ENCODE measurements around the gene CUEDC1. TPM values are rescaled to one million over a fixed set of nuclear protein-coding genes. Genes with fewer than 3 reads are reported as not detected.

CUEDC1 gene
- total and polyA plus RNA-seq, 2 of the 13 experiments (the other 11 are each of a cell fraction or from before 2014, with no cell fraction given): 7.4 to 12.9 TPM

- TF ChIP-seq HNF4G (IDR thresholded peaks at IDR 0.05; ENCODE audit: borderline replicate concordance, low read depth, low read length) (peak; percentile 22; the same call in 1 of the 2 replicates), HNF4G (CRISPR knock-in tag; IDR thresholded peaks at IDR 0.05; ENCODE audit: borderline replicate concordance, low read depth) (no peak), GPN1 (CRISPR knock-in tag; IDR thresholded peaks at IDR 0.05; ENCODE audit: borderline replicate concordance) (no peak), YY1 (IDR thresholded peaks at IDR 0.05; ENCODE audit: insufficient read depth, insufficient replicate concordance, low read depth, low read length) (peak; percentile 84), ZNF891 (CRISPR knock-in tag; IDR thresholded peaks at IDR 0.05) (peak; percentile 76; the same call in 1 of the 2 replicates), ARNT2 (CRISPR knock-in tag; IDR thresholded peaks at IDR 0.05; ENCODE audit: low read depth) (0 out of 2 replicates have a peak, but pooled peaks have one; percentile 46), TMF1 (CRISPR knock-in tag; IDR thresholded peaks at IDR 0.05; ENCODE audit: low read depth) (no peak), KDM5A (IDR thresholded peaks at IDR 0.05; ENCODE audit: borderline replicate concordance, low read length) (no peak), PBX3 (CRISPR knock-in tag; IDR thresholded peaks at IDR 0.05; ENCODE audit: borderline replicate concordance) (no peak), ZBTB7A (CRISPR knock-in tag; IDR thresholded peaks at IDR 0.05) (no peak), BRD4 (CRISPR knock-in tag; IDR thresholded peaks at IDR 0.05) (peak; percentile 30), MXD1 (CRISPR knock-in tag; IDR thresholded peaks at IDR 0.05) (0 out of 2 replicates have a peak, but pooled peaks have one; percentile 14), CSRNP2 (CRISPR knock-in tag; conservative IDR thresholded peaks at IDR 0.05; ENCODE audit: low read depth) (no peak), ZNF335 (CRISPR knock-in tag; IDR thresholded peaks at IDR 0.05) (peak; percentile 90), RAD21 (CRISPR knock-in tag; IDR thresholded peaks at IDR 0.05) (no peak; the same call in 1 of the 2 replicates), HNF4A (CRISPR knock-in tag; IDR thresholded peaks at IDR 0.05) (peak; percentile 64), CHD2 (IDR thresholded peaks at IDR 0.05; ENCODE audit: low read depth, low read length) (no peak), ARHGAP35 (CRISPR knock-in tag; IDR thresholded peaks at IDR 0.05; ENCODE audit: borderline replicate concordance) (peak; percentile 90), SMAD1 (CRISPR knock-in tag; IDR thresholded peaks at IDR 0.05; ENCODE audit: borderline replicate concordance, low read depth) (0 out of 2 replicates have a peak, but pooled peaks have one; percentile 14), CHD4 (IDR thresholded peaks at IDR 0.05; ENCODE audit: borderline replicate concordance, low read length) (no peak; the same call in 1 of the 2 replicates), ATF4 (CRISPR knock-in tag; IDR thresholded peaks at IDR 0.05) (0 out of 4 replicates have a peak, but pooled peaks of 1 of the 2 experiments have one; percentile 45), ERF (CRISPR knock-in tag; IDR thresholded peaks at IDR 0.05) (peak; percentile 97), ZNF660 (CRISPR knock-in tag; IDR thresholded peaks at IDR 0.05; ENCODE audit: borderline replicate concordance, low read depth) (no peak), ZMAT5 (CRISPR knock-in tag; IDR thresholded peaks at IDR 0.05; ENCODE audit: borderline replicate concordance, low read depth) (no peak)
Measured at GRCh38 chr17:57902800-57903759, 52.1 kb downstream of the CUEDC1 start (continued).

Data from HepG2 (cell line).